Measurements from ENCODE around the gene PC.

PC gene

GRCh38 chr11:66866511-66866986 lies 91.6 kb downstream of the PC start:
- no peak for DNase-seq (ENCODE audit: low spot score)

GRCh38 chr11:66866007-66866406 lies 92.2 kb downstream of the PC start:
- no peak for DNase-seq (ENCODE audit: low spot score)

- peak; percentile 82 for DNase-seq (ENCODE audit: low spot score)
These were observed 93.1 kb downstream of the PC start for GRCh38 chr11:66864924-66865697.

GRCh38 chr11:66864172-66864901 lies 93.8 kb downstream of the PC start:
- no peak for DNase-seq (ENCODE audit: low spot score)

GRCh38 chr11:66863428-66864125 lies 94.6 kb downstream of the PC start:
- peak; percentile 66 for DNase-seq (ENCODE audit: low spot score)

- DNase-seq (ENCODE audit: low spot score), result peak; percentile 69
These were observed 95.6 kb downstream of the PC start for GRCh38 chr11:66862559-66863037.

- peak; percentile 67 for DNase-seq (ENCODE audit: low spot score)
These were observed 96.2 kb downstream of the PC start for GRCh38 chr11:66861774-66862558.

- peak; percentile 64 for DNase-seq (ENCODE audit: low spot score)
These were observed 97.0 kb downstream of the PC start for GRCh38 chr11:66861038-66861773.

- DNase-seq (ENCODE audit: low spot score), result peak; percentile 76
These were observed 97.7 kb downstream of the PC start for GRCh38 chr11:66860449-66860831.

GRCh38 chr11:66859686-66860448 lies 98.3 kb downstream of the PC start:
- DNase-seq (ENCODE audit: low spot score), result peak; percentile 83

GRCh38 chr11:66858939-66859685 lies 99.1 kb downstream of the PC start:
- DNase-seq (ENCODE audit: low spot score), result peak; percentile 90

- DNase-seq (ENCODE audit: low spot score), result peak; percentile 85
These were observed 99.8 kb downstream of the PC start for GRCh38 chr11:66858186-66858938.

- peak; percentile 82 for DNase-seq (ENCODE audit: low spot score)
These were observed 100.3 kb downstream of the PC start for GRCh38 chr11:66857927-66858185.

GRCh38 chr11:66857234-66857926 lies 100.8 kb downstream of the PC start:
- DNase-seq (ENCODE audit: low spot score), result peak; percentile 89

- DNase-seq (ENCODE audit: low spot score), result no peak
These were observed 101.5 kb downstream of the PC start, which contains the start of gene LRFN4 for GRCh38 chr11:66856496-66857233. Gene LRFN4 (plus strand): TSS chr11:66857064. CDS start chr11:66857745, 681 bp downstream.

- DNase-seq (ENCODE audit: low spot score), result peak; percentile 85
These were observed 102.3 kb downstream of the PC start for GRCh38 chr11:66855574-66856495.
